GM18951 (cell line): ENCODE measurements around the gene PITX1.
"Not testable (repeated sequence)": the region's sequence is repeated elsewhere in the genome, so short reads cannot be mapped to it uniquely, and the experiment has no call there.

Experiments used
- POLR2A ChIP-seq: IDR thresholded peaks from 4 replicates; pipeline ENCODE4 v1.6.1; 2011; ENCODE audit warnings: mild to moderate bottlenecking; ENCODE audit not compliant: insufficient read length, insufficient read depth; ENCODE audit errors: extremely low read depth
- in situ Hi-C: fragments of 300-500 bp; cut with MboI; formaldehyde crosslinking; loops from one replicate; pipeline ENCODE4 v1.12.0; 2022; ENCODE audit warnings: low sequenced_read_pairs, mixed read lengths, inconsistent platforms; ENCODE audit not compliant: unreplicated experiment

Gene PITX1

DNA sequence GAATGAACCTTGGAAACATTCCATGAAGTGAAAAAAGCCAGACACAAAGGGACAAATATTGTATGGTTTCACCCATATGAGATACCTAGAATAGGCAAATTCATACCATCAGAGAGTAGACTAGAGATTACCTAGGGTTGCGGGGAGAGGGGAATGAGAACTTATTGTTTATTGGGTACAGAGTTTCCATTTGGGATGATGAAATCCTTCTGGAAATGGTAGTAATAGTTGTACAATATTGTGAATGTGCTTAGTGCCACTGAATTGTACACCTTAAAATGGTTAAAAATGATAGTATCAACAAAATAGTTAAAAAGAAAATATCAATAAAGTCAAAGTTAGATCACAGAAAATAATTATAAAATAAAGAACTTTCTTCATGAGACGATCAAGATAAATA is 40.9 kb downstream of the PITX1 start:
- in situ Hi-C loops, result no loop called here
- no peak for TF ChIP-seq POLR2A

DNA sequence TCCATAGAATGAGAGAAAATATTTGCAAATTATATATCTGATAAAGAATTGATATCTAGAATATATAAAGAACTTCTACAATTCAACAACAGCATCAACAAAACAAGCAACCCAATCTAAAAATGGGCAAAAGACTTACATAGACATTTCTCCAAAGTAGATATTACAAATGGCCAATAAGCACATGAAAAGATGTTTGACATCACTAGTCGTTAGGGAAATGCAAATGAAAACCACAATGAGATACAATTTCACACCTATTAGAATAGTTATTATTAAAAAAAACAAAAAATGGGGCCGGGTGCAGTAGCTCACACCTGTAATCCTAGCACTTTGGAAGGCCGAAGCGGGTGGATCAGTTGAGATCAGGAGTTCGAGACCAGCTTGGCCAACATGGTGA is 41.9 kb downstream of the PITX1 start:
- in situ Hi-C loops, result no loop called here
- no peak for TF ChIP-seq POLR2A

- in situ Hi-C loops, result not testable (repeated sequence)
Observed at GRCh38 chr5:134990183-134990582, 43.8 kb downstream of the PITX1 start.

DNA sequence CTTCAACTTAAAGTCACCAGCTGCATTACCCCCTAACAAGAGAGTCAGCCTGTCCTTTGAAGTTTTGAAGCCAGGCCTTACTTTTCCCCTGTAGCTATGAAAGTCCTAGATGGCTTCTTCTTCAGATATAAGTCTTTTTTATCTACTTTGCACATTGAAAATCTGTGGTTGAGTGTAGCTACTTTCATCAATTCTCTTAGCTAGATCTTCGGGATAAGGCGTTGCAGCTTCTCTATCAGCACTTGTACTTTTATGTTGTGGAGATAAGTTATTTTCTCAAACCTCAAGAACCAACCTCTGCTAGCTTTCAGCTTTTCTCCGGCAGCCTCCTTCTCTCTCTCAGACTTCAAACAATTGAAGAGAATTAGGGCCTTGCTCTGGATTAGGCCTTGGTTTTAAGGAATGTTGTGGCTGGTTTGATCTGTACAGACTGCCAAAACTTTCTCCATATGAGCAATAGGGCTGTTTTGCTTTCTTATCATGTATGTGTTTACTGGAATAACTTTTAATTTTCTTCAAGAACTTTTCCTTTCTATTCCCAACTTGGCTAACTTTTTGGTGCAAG is 44.7 kb downstream of the PITX1 start:
- in situ Hi-C loops, result no loop called here
- no peak for TF ChIP-seq POLR2A

GRCh38 chr5:134982230-134982629 is 51.8 kb downstream of the PITX1 start:
- TF ChIP-seq POLR2A, result no peak

GRCh38 chr5:134979416-134979815 is 54.6 kb downstream of the PITX1 start:
- TF ChIP-seq POLR2A, result no peak
- in situ Hi-C loops, result no loop called here

More at GRCh38 chr5:134982230-134982629, 51.8 kb downstream of the PITX1 start:
- in situ Hi-C loops, result no loop called here
